Measurements from ENCODE around the gene C2CD2.
A peak's percentile ranks its signal among the peaks of the same experiment; 100 is the strongest.

Gene C2CD2

GRCh38 chr21:41887667-41888066, 66.2 kb downstream of the C2CD2 start:
- H3K27me3 ChIP-seq (ENCODE audit: control insufficient read depth, insufficient read depth, low read length), result no peaks in the 10 kb centered on the region
- peaks cover 3% of the 10 kb centered on the region for H3K4me1 ChIP-seq (ENCODE audit: control insufficient read depth, insufficient read depth, low read length)
- no peak overlapping the region for H3K4me3 ChIP-seq (ENCODE audit: low read depth, low read length)
- no peaks in the 10 kb centered on the region for H3K9me3 ChIP-seq (ENCODE audit: control insufficient read depth, insufficient read depth, low read length)
- H3K36me3 ChIP-seq (ENCODE audit: control insufficient read depth, insufficient read depth, low read length), result no peaks in the 10 kb centered on the region
- H3K9ac ChIP-seq (ENCODE audit: low read depth, low read length), result no peak overlapping the region

- peaks cover 3% of the 10 kb centered on the region for H3K4me1 ChIP-seq (ENCODE audit: control insufficient read depth, insufficient read depth, low read length)
- no peaks in the 10 kb centered on the region for H3K27me3 ChIP-seq (ENCODE audit: control insufficient read depth, insufficient read depth, low read length)
- H3K4me3 ChIP-seq (ENCODE audit: low read depth, low read length), result no peak overlapping the region
- no peaks in the 10 kb centered on the region for H3K9me3 ChIP-seq (ENCODE audit: control insufficient read depth, insufficient read depth, low read length)
- no peaks in the 10 kb centered on the region for H3K36me3 ChIP-seq (ENCODE audit: control insufficient read depth, insufficient read depth, low read length)
- H3K9ac ChIP-seq (ENCODE audit: low read depth, low read length), result no peak overlapping the region
Measured at GRCh38 chr21:41886328-41886727, 67.5 kb downstream of the C2CD2 start.

- H3K9ac ChIP-seq (ENCODE audit: low read depth, low read length), result no peak overlapping the region
- no peaks in the 10 kb centered on the region for H3K36me3 ChIP-seq (ENCODE audit: control insufficient read depth, insufficient read depth, low read length)
- no peaks in the 10 kb centered on the region for H3K27me3 ChIP-seq (ENCODE audit: control insufficient read depth, insufficient read depth, low read length)
- peaks cover 3% of the 10 kb centered on the region for H3K4me1 ChIP-seq (ENCODE audit: control insufficient read depth, insufficient read depth, low read length)
- no peak overlapping the region for H3K4me3 ChIP-seq (ENCODE audit: low read depth, low read length)
- H3K9me3 ChIP-seq (ENCODE audit: control insufficient read depth, insufficient read depth, low read length), result no peaks in the 10 kb centered on the region
Measured at GRCh38 chr21:41885341-41886024, 68.3 kb downstream of the C2CD2 start.

GRCh38 chr21:41884501-41885030, 69.3 kb downstream of the C2CD2 start:
- H3K36me3 ChIP-seq (ENCODE audit: control insufficient read depth, insufficient read depth, low read length), result no peaks in the 10 kb centered on the region
- H3K4me3 ChIP-seq (ENCODE audit: low read depth, low read length), result no peak overlapping the region
- no peaks in the 10 kb centered on the region for H3K9me3 ChIP-seq (ENCODE audit: control insufficient read depth, insufficient read depth, low read length)
- peaks cover 3% of the 10 kb centered on the region for H3K4me1 ChIP-seq (ENCODE audit: control insufficient read depth, insufficient read depth, low read length)
- H3K27me3 ChIP-seq (ENCODE audit: control insufficient read depth, insufficient read depth, low read length), result no peaks in the 10 kb centered on the region
- no peak overlapping the region for H3K9ac ChIP-seq (ENCODE audit: low read depth, low read length)

- no peaks in the 10 kb centered on the region for H3K9me3 ChIP-seq (ENCODE audit: control insufficient read depth, insufficient read depth, low read length)
- no peaks in the 10 kb centered on the region for H3K36me3 ChIP-seq (ENCODE audit: control insufficient read depth, insufficient read depth, low read length)
- no peak overlapping the region for H3K4me3 ChIP-seq (ENCODE audit: low read depth, low read length)
- no peak overlapping the region for H3K9ac ChIP-seq (ENCODE audit: low read depth, low read length)
- peaks cover 3% of the 10 kb centered on the region for H3K4me1 ChIP-seq (ENCODE audit: control insufficient read depth, insufficient read depth, low read length)
- no peaks in the 10 kb centered on the region for H3K27me3 ChIP-seq (ENCODE audit: control insufficient read depth, insufficient read depth, low read length)
Measured at GRCh38 chr21:41883582-41883981, 70.2 kb downstream of the C2CD2 start.

GRCh38 chr21:41881051-41881450, 72.8 kb downstream of the C2CD2 start:
- H3K27me3 ChIP-seq (ENCODE audit: control insufficient read depth, insufficient read depth, low read length), result no peaks in the 10 kb centered on the region
- H3K9ac ChIP-seq (ENCODE audit: low read depth, low read length), result no peak overlapping the region
- no peaks in the 10 kb centered on the region for H3K36me3 ChIP-seq (ENCODE audit: control insufficient read depth, insufficient read depth, low read length)
- peaks cover 9% of the 10 kb centered on the region for H3K4me1 ChIP-seq (ENCODE audit: control insufficient read depth, insufficient read depth, low read length)
- no peaks in the 10 kb centered on the region for H3K9me3 ChIP-seq (ENCODE audit: control insufficient read depth, insufficient read depth, low read length)
- no peak overlapping the region for H3K4me3 ChIP-seq (ENCODE audit: low read depth, low read length)

GRCh38 chr21:41880153-41880552, 73.7 kb downstream of the C2CD2 start:
- no peaks in the 10 kb centered on the region for H3K27me3 ChIP-seq (ENCODE audit: control insufficient read depth, insufficient read depth, low read length)
- peaks cover 7% of the 10 kb centered on the region for H3K4me1 ChIP-seq (ENCODE audit: control insufficient read depth, insufficient read depth, low read length)
- H3K9ac ChIP-seq (ENCODE audit: low read depth, low read length), result no peak overlapping the region
- no peak overlapping the region for H3K4me3 ChIP-seq (ENCODE audit: low read depth, low read length)
- H3K36me3 ChIP-seq (ENCODE audit: control insufficient read depth, insufficient read depth, low read length), result no peaks in the 10 kb centered on the region
- no peaks in the 10 kb centered on the region for H3K9me3 ChIP-seq (ENCODE audit: control insufficient read depth, insufficient read depth, low read length)

GRCh38 chr21:41879190-41879998, 74.4 kb downstream of the C2CD2 start, which contains the start of gene PRDM15:
Gene PRDM15 (minus strand): TSS chr21:41879344. CDS start chr21:41860363, 18,981 bp downstream.
- Histone ChIP-seq H3K4me3 (ENCODE audit: low read depth, low read length) (peak within 1 kb of the TSS; percentile 78), H3K9me3 (ENCODE audit: control insufficient read depth, insufficient read depth, low read length) (no peaks in the 10 kb centered on the region), H3K27me3 (ENCODE audit: control insufficient read depth, insufficient read depth, low read length) (no peaks in the 10 kb centered on the region), H3K4me1 (ENCODE audit: control insufficient read depth, insufficient read depth, low read length) (peaks cover 6% of the 10 kb centered on the region), H3K36me3 (ENCODE audit: control insufficient read depth, insufficient read depth, low read length) (no peaks in the 10 kb centered on the region), H3K9ac (ENCODE audit: low read depth, low read length) (peak within 1 kb of the TSS; percentile 73)

- H3K4me1 ChIP-seq (ENCODE audit: control insufficient read depth, insufficient read depth, low read length), result peaks cover 6% of the 10 kb centered on the region
- no peaks in the 10 kb centered on the region for H3K36me3 ChIP-seq (ENCODE audit: control insufficient read depth, insufficient read depth, low read length)
- no peaks in the 10 kb centered on the region for H3K27me3 ChIP-seq (ENCODE audit: control insufficient read depth, insufficient read depth, low read length)
- H3K4me3 ChIP-seq (ENCODE audit: low read depth, low read length), result no peak overlapping the region
- H3K9ac ChIP-seq (ENCODE audit: low read depth, low read length), result no peak overlapping the region
- H3K9me3 ChIP-seq (ENCODE audit: control insufficient read depth, insufficient read depth, low read length), result no peaks in the 10 kb centered on the region
Measured at GRCh38 chr21:41878831-41879189, 75.0 kb downstream of the C2CD2 start.

- Histone ChIP-seq H3K4me3 (ENCODE audit: low read depth, low read length) (peak overlapping the region; percentile 75), H3K4me1 (ENCODE audit: control insufficient read depth, insufficient read depth, low read length) (peaks cover 6% of the 10 kb centered on the region)
Measured at GRCh38 chr21:41877901-41878830, 75.7 kb downstream of the C2CD2 start.

GRCh38 chr21:41876928-41877652, 76.7 kb downstream of the C2CD2 start:
- Histone ChIP-seq H3K4me3 (ENCODE audit: low read depth, low read length) (no peak overlapping the region), H3K36me3 (ENCODE audit: control insufficient read depth, insufficient read depth, low read length) (no peaks in the 10 kb centered on the region), H3K4me1 (ENCODE audit: control insufficient read depth, insufficient read depth, low read length) (peaks cover 6% of the 10 kb centered on the region), H3K27me3 (ENCODE audit: control insufficient read depth, insufficient read depth, low read length) (no peaks in the 10 kb centered on the region), H3K9me3 (ENCODE audit: control insufficient read depth, insufficient read depth, low read length) (no peaks in the 10 kb centered on the region), H3K9ac (ENCODE audit: low read depth, low read length) (no peak overlapping the region)

More at GRCh38 chr21:41877901-41878830, 75.7 kb downstream of the C2CD2 start:
- Histone ChIP-seq H3K27me3 (ENCODE audit: control insufficient read depth, insufficient read depth, low read length) (no peaks in the 10 kb centered on the region), H3K9ac (ENCODE audit: low read depth, low read length) (no peak overlapping the region), H3K36me3 (ENCODE audit: control insufficient read depth, insufficient read depth, low read length) (no peaks in the 10 kb centered on the region), H3K9me3 (ENCODE audit: control insufficient read depth, insufficient read depth, low read length) (no peaks in the 10 kb centered on the region)
